ENCODE measurements around the gene DLGAP1.

DNA sequence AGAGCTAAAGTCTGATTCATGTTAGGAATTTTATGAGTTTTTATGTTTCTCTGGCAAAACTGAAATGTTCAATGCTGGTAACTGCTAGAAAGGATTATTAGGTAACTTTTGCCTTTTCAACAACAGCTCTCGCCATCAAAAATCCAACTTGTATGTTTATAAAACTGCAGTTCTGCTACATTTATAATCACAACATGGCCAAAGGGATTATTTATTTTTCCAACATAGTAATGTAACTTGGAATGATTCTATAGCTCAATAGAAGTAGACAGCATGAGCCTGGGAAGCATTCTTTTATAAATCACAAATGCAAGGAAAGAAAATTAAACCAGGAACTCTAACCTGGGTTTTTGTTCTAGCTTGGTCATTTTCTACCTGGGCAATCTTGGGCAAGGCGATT lies 534.3 kb downstream of the DLGAP1 start:
- no peak for TF ChIP-seq HNF4A (conservative IDR thresholded peaks at IDR 0.05)
- no peak for TF ChIP-seq GABPA (IDR thresholded peaks at IDR 0.05 in 1 of 2, conservative IDR thresholded peaks at IDR 0.05 in 1 of 2)
- no peak for TF ChIP-seq CTCF (IDR thresholded peaks at IDR 0.05; ENCODE audit: low read depth, low read length, missing input control)
- no peak for TF ChIP-seq EGR1 (IDR thresholded peaks at IDR 0.05; ENCODE audit: low read depth in 2 of 2)
- no peak for TF ChIP-seq REST (IDR thresholded peaks at IDR 0.05)

Data from liver (tissue), 3 donors.